ENCODE results near the gene HLA-DQA1.
"Not testable (repeated sequence)": the region's sequence is repeated elsewhere in the genome, so short reads cannot be mapped to it uniquely, and the experiment has no call there.

HLA-DQA1 gene

DNA sequence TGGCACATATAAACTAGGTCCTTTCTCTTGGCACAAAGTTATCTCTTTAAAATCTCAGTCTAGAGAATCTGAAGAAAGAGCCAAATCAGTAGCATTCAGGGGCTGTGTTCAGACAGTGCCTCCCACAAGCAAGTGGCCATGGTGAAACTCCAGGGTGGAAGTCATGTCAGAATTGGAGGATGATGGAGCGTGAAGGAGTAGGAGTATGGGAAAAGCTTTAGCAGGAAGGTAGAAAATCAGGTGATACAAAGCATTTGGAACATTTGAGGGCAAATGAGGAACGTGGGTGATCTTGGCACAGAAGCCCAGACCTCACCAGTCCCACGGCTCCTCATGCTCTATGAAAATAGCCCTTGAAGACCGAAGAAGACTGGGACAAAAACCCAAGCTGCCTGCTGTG lies 32.0 kb downstream of the HLA-DQA1 start:
- Histone ChIP-seq H3K4me1 (ENCODE audit: control insufficient read depth, low read depth, low read length) (no peaks in the 10 kb centered on the region), H2BK5ac (ENCODE audit: low read length) (no peak overlapping the region), H4K5ac (ENCODE audit: low read length) (no peak overlapping the region), H2BK15ac (replicated peaks; ENCODE audit: low read depth) (no peak overlapping the region), H3K4ac (ENCODE audit: low read depth, low read length) (no peak overlapping the region), H2AK5ac (ENCODE audit: low read length) (no peak overlapping the region), H3K4me3 (ENCODE audit: low read length) (no peak overlapping the region), H3K79me2 (ENCODE audit: control insufficient read depth, insufficient read depth, low read length) (no peaks in the 10 kb centered on the region), H3K79me1 (ENCODE audit: low read length) (no peaks in the 10 kb centered on the region), H3K36me3 (ENCODE audit: control insufficient read depth, insufficient read depth, low read length) (no peaks in the 10 kb centered on the region), H3K27ac (ENCODE audit: low read depth, low read length) (no peak overlapping the region), H3K18ac (ENCODE audit: low read length) (no peak overlapping the region), H4K8ac (ENCODE audit: low read depth, low read length) (no peak overlapping the region), H3K9ac (ENCODE audit: low read length) (no peak overlapping the region), H3K56ac (ENCODE audit: low read length) (no peak overlapping the region), H3K27me3 (ENCODE audit: insufficient read depth, low read length, poor library complexity) (no peaks in the 10 kb centered on the region), H3K23ac (ENCODE audit: low read length) (no peak overlapping the region), H3K4me2 (ENCODE audit: low read length) (no peak overlapping the region), H2BK120ac (ENCODE audit: low read depth, low read length) (no peak overlapping the region)
- no peak for DNase-seq
- WGBS (ENCODE audit: extremely low coverage, insufficient coverage, low lambda C conversion rate) = no CpG with 5 or more reads among the region's 4 CpGs

DNA sequence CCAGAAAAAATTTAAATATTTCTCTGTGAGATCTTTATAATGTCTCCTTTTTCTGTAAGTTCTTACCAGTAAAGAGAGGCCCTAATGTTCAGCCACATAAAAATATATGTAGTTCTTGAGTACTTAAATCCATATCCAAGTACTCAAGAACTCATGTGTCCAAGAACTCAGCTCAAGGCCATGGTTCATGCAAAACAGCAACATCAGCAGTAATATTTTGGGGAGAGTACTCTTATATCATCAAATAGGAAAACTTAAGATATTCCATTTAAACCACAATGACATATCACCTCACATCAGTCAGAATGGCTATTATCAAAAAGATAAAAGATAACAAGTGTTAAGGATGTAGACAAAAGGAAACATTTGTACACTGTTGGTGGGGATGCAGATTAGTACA lies 32.7 kb downstream of the HLA-DQA1 start:
- Histone ChIP-seq H2BK5ac (ENCODE audit: low read length) (no peak overlapping the region), H3K56ac (ENCODE audit: low read length) (no peak overlapping the region), H3K23ac (ENCODE audit: low read length) (no peak overlapping the region), H2BK15ac (replicated peaks; ENCODE audit: low read depth) (no peak overlapping the region), H2BK120ac (ENCODE audit: low read depth, low read length) (no peak overlapping the region), H3K4me2 (ENCODE audit: low read length) (no peak overlapping the region), H4K8ac (ENCODE audit: low read depth, low read length) (no peak overlapping the region), H3K36me3 (ENCODE audit: control insufficient read depth, insufficient read depth, low read length) (no peaks in the 10 kb centered on the region), H3K4me3 (ENCODE audit: low read length) (no peak overlapping the region), H3K79me1 (ENCODE audit: low read length) (no peaks in the 10 kb centered on the region), H2AK5ac (ENCODE audit: low read length) (no peak overlapping the region), H3K79me2 (ENCODE audit: control insufficient read depth, insufficient read depth, low read length) (no peaks in the 10 kb centered on the region), H4K5ac (ENCODE audit: low read length) (no peak overlapping the region), H3K4ac (ENCODE audit: low read depth, low read length) (no peak overlapping the region), H3K9ac (ENCODE audit: low read length) (no peak overlapping the region), H3K27ac (ENCODE audit: low read depth, low read length) (no peak overlapping the region), H3K27me3 (ENCODE audit: insufficient read depth, low read length, poor library complexity) (no peaks in the 10 kb centered on the region), H3K18ac (ENCODE audit: low read length) (no peak overlapping the region), H3K4me1 (ENCODE audit: control insufficient read depth, low read depth, low read length) (no peaks in the 10 kb centered on the region)
- DNase-seq = no peak

DNA sequence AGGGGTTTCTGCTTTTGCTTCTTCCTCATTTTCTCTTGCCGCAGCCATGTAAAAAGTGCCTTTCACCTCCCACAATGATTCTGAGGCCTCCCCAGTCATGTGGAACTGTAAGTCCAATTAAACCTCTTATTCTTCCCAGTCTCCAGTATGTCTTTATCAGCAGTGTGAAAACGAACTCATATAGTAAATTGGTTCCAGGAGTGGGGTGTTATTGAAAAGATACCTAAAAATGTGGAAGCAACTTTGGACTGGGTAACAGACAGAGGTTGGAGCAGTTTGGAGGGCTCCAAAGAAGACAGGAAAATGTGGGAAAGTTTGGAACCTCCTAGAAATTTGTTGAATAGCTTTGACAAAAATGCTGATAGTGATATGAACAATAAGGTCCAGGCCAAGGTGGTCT lies 34.7 kb downstream of the HLA-DQA1 start:
- not testable (repeated sequence) for H2AK5ac ChIP-seq (ENCODE audit: low read length); DNase-seq; H3K4me3 ChIP-seq (ENCODE audit: low read length); H3K4me2 ChIP-seq (ENCODE audit: low read length); H3K27ac ChIP-seq (ENCODE audit: low read depth, low read length); H4K8ac ChIP-seq (ENCODE audit: low read depth, low read length); H3K79me2 ChIP-seq (ENCODE audit: control insufficient read depth, insufficient read depth, low read length); H3K4me1 ChIP-seq (ENCODE audit: control insufficient read depth, low read depth, low read length); H2BK15ac ChIP-seq (replicated peaks; ENCODE audit: low read depth); H3K36me3 ChIP-seq (ENCODE audit: control insufficient read depth, insufficient read depth, low read length); H3K56ac ChIP-seq (ENCODE audit: low read length); H3K23ac ChIP-seq (ENCODE audit: low read length); H3K4ac ChIP-seq (ENCODE audit: low read depth, low read length); H2BK120ac ChIP-seq (ENCODE audit: low read depth, low read length); H3K79me1 ChIP-seq (ENCODE audit: low read length); H4K5ac ChIP-seq (ENCODE audit: low read length); H3K27me3 ChIP-seq (ENCODE audit: insufficient read depth, low read length, poor library complexity); H2BK5ac ChIP-seq (ENCODE audit: low read length); H3K18ac ChIP-seq (ENCODE audit: low read length); H3K9ac ChIP-seq (ENCODE audit: low read length)
- WGBS (ENCODE audit: extremely low coverage, insufficient coverage, low lambda C conversion rate) = no CpG with 5 or more reads among the region's 2 CpGs

DNA sequence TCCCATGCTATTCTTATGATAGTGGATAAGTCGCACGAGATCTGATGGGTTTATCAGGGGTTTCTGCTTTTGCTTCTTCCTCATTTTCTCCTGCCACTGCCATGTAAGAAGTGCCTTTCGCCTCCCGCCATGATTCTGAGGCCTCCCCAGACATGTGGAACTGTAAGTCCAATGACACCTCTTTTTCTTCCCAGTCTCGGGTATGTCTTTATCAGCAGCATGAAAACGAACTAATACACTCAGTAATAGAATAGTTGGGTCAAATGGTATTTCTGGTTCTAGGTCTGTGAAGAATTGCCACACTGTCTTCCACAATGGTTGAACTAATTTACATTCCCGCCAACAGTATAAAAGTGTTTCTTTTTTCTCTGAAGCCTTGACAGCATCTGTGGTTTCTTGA lies 36.9 kb downstream of the HLA-DQA1 start:
- H3K36me3 ChIP-seq (ENCODE audit: control insufficient read depth, insufficient read depth, low read length); H2AK5ac ChIP-seq (ENCODE audit: low read length); H3K4ac ChIP-seq (ENCODE audit: low read depth, low read length); H2BK5ac ChIP-seq (ENCODE audit: low read length); H4K8ac ChIP-seq (ENCODE audit: low read depth, low read length); H3K23ac ChIP-seq (ENCODE audit: low read length); DNase-seq; H3K18ac ChIP-seq (ENCODE audit: low read length); H4K5ac ChIP-seq (ENCODE audit: low read length); H3K79me1 ChIP-seq (ENCODE audit: low read length); H3K27ac ChIP-seq (ENCODE audit: low read depth, low read length); H3K4me3 ChIP-seq (ENCODE audit: low read length); H2BK120ac ChIP-seq (ENCODE audit: low read depth, low read length); H3K9ac ChIP-seq (ENCODE audit: low read length); H3K4me2 ChIP-seq (ENCODE audit: low read length); H3K56ac ChIP-seq (ENCODE audit: low read length); H3K27me3 ChIP-seq (ENCODE audit: insufficient read depth, low read length, poor library complexity); H2BK15ac ChIP-seq (replicated peaks; ENCODE audit: low read depth); H3K79me2 ChIP-seq (ENCODE audit: control insufficient read depth, insufficient read depth, low read length); H3K4me1 ChIP-seq (ENCODE audit: control insufficient read depth, low read depth, low read length): not testable (repeated sequence)
- WGBS (ENCODE audit: extremely low coverage, insufficient coverage, low lambda C conversion rate) = no CpG with 5 or more reads among the region's 7 CpGs

DNA sequence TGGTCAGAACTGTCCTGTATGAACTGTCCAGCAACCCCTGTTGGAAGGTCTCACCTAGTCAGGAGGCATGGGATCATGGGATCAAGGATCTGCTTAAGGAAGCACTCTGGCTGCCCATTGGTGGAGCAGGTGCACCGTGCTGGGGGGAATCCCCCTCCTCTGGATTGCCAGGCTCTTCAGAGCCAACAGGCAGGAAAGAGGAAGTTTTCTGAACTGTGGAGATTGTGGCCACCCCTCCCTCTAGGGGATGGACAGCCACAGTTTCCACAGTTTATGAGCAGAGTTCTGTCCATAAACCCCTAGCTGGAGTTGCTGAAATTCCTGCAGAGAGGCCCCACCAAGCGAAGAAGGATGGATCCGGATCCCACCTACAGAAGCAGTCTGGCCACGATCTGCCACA lies 42.3 kb downstream of the HLA-DQA1 start:
- no peaks in the 10 kb centered on the region for H3K79me1 ChIP-seq (ENCODE audit: low read length)
- no peak overlapping the region for H3K4ac ChIP-seq (ENCODE audit: low read depth, low read length)
- no peak overlapping the region for H2BK120ac ChIP-seq (ENCODE audit: low read depth, low read length)
- H3K56ac ChIP-seq (ENCODE audit: low read length) = no peak overlapping the region
- no peak overlapping the region for H3K23ac ChIP-seq (ENCODE audit: low read length)
- no peak overlapping the region for H3K4me3 ChIP-seq (ENCODE audit: low read length)
- H3K79me2 ChIP-seq (ENCODE audit: control insufficient read depth, insufficient read depth, low read length) = no peaks in the 10 kb centered on the region
- no peak overlapping the region for H2AK5ac ChIP-seq (ENCODE audit: low read length)
- H3K27me3 ChIP-seq (ENCODE audit: insufficient read depth, low read length, poor library complexity) = no peaks in the 10 kb centered on the region
- no peak overlapping the region for H3K27ac ChIP-seq (ENCODE audit: low read depth, low read length)
- no peak overlapping the region for H2BK15ac ChIP-seq (replicated peaks; ENCODE audit: low read depth)
- WGBS (ENCODE audit: extremely low coverage, insufficient coverage, low lambda C conversion rate) = no CpG with 5 or more reads among the region's 4 CpGs
- H3K4me1 ChIP-seq (ENCODE audit: control insufficient read depth, low read depth, low read length) = no peaks in the 10 kb centered on the region
- no peak overlapping the region for H2BK5ac ChIP-seq (ENCODE audit: low read length)
- no peak overlapping the region for H3K9ac ChIP-seq (ENCODE audit: low read length)
- H3K18ac ChIP-seq (ENCODE audit: low read length) = no peak overlapping the region
- no peak for DNase-seq
- no peak overlapping the region for H4K8ac ChIP-seq (ENCODE audit: low read depth, low read length)
- no peak overlapping the region for H4K5ac ChIP-seq (ENCODE audit: low read length)
- H3K36me3 ChIP-seq (ENCODE audit: control insufficient read depth, insufficient read depth, low read length) = no peaks in the 10 kb centered on the region
- no peak overlapping the region for H3K4me2 ChIP-seq (ENCODE audit: low read length)

DNA sequence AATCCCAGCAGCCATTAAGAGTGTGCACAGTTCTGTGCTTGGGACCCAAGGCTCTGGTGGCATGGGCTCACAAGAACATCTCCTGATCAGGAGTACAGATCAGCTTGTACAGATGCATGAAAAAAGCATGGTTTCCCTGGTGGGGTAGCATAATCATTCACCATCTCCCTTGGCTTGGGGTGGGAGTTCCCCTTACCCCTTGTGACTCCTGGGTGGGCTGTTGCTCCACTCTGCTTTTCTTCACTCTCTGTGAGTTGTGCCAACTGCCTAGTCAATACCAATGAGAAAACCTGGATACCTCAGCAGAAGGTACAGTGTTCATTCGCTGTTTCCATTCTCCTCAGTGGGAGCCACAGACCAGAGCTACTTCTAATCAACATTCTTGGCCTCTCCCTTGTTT lies 42.8 kb downstream of the HLA-DQA1 start:
- no peak overlapping the region for H3K4ac ChIP-seq (ENCODE audit: low read depth, low read length)
- no peak overlapping the region for H3K23ac ChIP-seq (ENCODE audit: low read length)
- H3K79me1 ChIP-seq (ENCODE audit: low read length) = no peaks in the 10 kb centered on the region
- H2AK5ac ChIP-seq (ENCODE audit: low read length) = no peak overlapping the region
- H3K27me3 ChIP-seq (ENCODE audit: insufficient read depth, low read length, poor library complexity) = no peaks in the 10 kb centered on the region
- no peak overlapping the region for H2BK120ac ChIP-seq (ENCODE audit: low read depth, low read length)
- no peak overlapping the region for H3K4me3 ChIP-seq (ENCODE audit: low read length)
- H3K18ac ChIP-seq (ENCODE audit: low read length) = no peak overlapping the region
- H3K36me3 ChIP-seq (ENCODE audit: control insufficient read depth, insufficient read depth, low read length) = no peaks in the 10 kb centered on the region
- H3K4me2 ChIP-seq (ENCODE audit: low read length) = no peak overlapping the region
- H4K5ac ChIP-seq (ENCODE audit: low read length) = no peak overlapping the region
- no CpG with 5 or more reads among the region's 1 CpG for WGBS (ENCODE audit: extremely low coverage, insufficient coverage, low lambda C conversion rate)
- H3K27ac ChIP-seq (ENCODE audit: low read depth, low read length) = no peak overlapping the region
- H2BK15ac ChIP-seq (replicated peaks; ENCODE audit: low read depth) = no peak overlapping the region
- no peak overlapping the region for H4K8ac ChIP-seq (ENCODE audit: low read depth, low read length)
- no peak overlapping the region for H2BK5ac ChIP-seq (ENCODE audit: low read length)
- H3K56ac ChIP-seq (ENCODE audit: low read length) = no peak overlapping the region
- H3K9ac ChIP-seq (ENCODE audit: low read length) = no peak overlapping the region
- H3K4me1 ChIP-seq (ENCODE audit: control insufficient read depth, low read depth, low read length) = no peaks in the 10 kb centered on the region
- H3K79me2 ChIP-seq (ENCODE audit: control insufficient read depth, insufficient read depth, low read length) = no peaks in the 10 kb centered on the region
- DNase-seq = no peak
